DMS114 treated with DMSO at 0.1 percent for 48 hours (cell line): ENCODE results near the gene EFCAB12.
A peak's percentile ranks its signal among the peaks of the same experiment; 100 is the strongest.
"Not testable (repeated sequence)": the region's sequence is repeated elsewhere in the genome, so short reads cannot be mapped to it uniquely, and the experiment has no call there.

ENCODE experiments used
- DNase-seq: peaks from one replicate; lab custom pipeline; 2025; ENCODE audit not compliant: unreplicated experiment; lab: John Stamatoyannopoulos, UW

The EFCAB12 gene

DNA sequence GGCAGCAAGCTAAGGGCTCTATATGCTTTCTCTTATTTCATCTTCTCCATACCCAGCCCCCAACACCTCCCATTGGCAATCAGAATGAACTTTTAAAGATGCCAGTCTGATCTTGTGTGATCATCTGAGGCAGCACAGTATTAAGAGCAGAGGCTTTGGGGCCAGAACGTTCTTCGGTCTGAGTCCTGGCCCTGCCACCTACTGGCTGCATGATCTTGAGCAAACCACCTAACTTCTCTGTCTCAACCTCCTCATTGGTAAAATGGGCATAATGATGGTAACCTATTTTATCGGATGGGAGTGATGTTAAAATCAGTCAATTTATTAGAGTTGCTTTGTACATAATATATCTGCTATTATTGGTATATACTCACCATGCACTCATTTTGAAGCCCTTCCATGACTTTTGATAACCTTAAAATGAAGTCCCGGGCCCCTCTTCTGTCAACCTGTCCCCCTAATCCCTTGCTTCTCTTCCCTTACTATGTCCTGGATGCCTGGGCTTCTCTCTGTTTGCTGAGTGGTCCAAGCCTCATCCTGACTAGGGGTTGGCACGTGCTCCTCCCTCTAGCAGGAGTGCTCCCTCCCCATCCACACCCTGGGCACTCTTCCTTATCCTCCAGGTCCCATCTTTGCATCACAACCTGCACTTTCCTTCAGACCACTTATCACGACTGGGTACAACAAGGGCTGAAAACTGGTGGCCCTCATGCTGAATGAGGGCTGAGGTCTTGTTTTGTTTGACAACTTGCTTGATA is 6.3 kb downstream of the EFCAB12 start:
- DNase-seq = no peak

DNA sequence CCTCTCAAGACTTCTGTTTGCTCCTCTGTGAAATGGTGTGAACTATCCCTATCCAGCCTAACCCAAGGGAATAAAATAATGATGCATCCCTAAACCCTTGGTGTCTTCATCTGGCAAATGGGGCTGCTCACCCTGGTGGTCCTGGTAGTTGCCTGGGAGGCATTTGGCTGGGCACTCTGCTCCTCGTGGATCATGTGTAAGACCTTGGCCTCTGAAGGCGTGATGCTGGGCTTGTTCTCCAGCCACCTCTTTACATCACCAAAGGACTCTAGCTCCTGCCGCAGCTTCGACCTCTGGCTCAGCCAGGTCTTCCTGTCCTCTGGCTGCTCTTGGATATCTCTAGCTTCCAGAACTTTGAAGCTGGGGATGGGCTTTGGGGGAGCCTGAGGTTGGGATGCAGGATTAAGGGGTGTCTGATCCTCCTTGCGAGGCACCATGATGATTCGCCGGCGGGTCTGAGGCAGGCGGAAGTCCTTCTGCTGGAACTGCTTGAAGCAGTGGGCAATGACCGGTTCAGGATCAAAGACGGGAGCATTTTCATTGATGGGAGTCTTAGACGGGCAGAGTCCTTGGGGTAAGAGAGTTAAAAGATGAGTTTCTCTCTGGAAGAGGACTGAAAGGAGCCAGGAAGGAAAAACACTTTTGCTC is 7.1 kb downstream of the EFCAB12 start:
- no peak for DNase-seq

DNA sequence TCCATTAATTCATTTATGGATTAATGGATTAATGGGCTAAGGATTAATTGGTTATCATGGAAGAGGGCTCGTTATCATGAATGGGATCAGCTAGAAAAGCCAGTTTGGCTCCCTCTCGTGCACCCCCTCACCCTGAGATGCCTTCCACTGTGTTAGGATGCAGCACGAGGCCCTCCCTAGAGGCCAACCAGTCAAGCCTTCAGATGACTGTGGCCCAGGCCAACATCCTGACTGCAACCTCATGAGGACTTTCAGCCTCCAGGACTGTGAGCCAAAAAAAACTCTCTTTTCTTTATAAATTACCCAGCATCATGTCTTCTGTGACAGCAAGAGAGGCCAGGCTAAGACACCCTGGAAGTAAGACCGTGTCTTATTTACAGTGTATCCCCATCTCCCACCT is 9.0 kb downstream of the EFCAB12 start:
- DNase-seq = no peak

DNA sequence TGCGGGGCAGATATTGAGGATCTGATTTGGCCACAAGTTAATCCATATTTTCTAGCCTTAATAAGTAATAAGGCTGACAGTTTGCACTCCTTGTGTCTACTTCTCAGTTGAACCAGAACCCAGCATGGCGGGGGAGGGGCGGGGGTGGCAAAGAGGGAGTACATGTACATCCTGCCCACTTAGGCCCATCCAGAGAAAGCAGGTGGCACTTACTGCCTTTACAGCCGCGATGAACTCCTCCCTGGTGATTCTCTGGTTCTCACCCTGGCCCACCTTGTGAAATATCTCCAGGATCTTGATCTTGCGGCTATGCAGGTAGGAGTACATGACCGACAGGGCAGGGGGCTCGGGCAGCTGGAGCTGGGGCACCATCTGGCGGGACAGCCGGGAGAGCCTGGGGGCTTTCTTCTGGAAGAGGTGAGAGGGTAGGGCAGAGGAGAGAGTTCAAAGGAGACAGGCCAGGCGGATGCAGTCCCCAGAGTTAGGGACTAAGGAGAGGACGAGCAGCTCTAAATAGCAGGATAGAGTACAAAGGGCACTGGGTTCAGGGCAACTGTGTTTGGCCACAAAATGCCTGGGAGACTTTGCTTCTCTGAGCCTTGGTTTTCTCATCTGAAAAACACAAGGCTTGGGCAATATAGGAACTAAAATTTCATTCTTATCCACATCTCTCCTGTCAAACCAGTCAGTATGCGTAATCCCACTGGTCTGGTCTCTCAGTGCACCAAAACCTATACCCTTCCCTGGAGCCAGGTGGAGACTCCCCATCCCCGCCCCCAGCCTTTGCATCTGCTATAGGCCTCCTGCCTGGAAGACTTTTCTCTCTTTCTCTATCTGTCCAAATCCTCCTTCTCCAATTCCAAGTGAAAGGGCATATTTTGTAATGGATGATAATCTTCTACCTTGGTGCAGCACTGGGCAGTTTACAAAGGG is 10.1 kb downstream of the EFCAB12 start:
- no peak for DNase-seq

DNA sequence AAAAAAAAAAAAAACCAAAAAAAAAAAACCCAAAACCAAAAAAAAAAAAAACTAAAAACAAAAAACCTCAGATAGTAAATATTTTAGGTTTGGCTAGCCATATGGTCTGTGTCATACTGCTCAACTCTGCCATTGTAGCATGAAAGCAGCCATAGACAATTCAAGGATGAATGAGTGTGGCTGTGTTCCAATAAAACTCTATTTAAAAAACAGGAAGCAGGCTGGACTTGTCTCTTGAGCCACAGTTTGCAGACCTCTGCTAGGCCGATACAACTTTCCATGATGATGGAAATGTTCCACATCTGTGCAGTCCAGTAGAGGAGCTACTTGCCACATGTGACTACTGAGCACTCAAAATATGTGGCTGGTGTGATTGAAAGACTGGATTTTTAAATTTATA is 11.1 kb downstream of the EFCAB12 start:
- no peak for DNase-seq

DNA sequence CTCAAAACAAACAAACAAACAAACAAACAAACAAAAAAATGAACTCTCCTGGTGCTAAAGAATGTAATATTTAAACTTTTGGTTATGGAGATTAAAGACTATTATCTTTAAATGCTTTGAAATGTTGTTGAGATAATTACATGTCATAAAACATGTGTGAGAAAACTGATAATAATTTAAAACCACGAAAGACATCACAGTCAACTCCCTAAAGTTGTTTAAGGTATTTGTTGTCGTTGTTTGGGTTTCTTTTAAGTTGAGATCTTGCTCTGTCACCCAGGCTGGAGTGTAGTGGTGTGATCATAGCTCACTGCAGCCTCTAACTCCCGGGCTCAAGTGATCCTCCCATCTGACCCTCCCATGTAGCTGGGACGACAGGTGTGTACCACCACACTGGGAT is 12.0 kb downstream of the EFCAB12 start:
- DNase-seq = no peak

DNA sequence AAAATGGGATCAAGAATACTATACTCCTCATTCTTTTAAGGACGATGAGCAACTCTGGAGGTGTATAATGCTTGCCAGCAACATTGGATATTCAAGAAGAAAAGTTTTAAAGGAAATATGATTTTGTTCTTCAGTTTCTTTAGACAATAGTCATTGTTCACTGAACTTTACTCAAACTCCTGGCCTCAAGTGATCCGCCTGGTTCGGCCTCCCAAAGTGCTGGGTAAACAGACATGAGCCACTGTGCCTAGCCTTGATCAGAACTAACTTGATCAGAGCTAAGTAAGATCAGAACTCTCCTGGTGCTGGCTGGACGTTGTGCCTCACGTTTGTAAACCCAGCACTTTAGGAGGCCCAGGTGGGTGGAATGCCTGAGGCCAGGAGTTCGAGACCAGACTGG is 12.6 kb downstream of the EFCAB12 start:
- DNase-seq = no peak

DNA sequence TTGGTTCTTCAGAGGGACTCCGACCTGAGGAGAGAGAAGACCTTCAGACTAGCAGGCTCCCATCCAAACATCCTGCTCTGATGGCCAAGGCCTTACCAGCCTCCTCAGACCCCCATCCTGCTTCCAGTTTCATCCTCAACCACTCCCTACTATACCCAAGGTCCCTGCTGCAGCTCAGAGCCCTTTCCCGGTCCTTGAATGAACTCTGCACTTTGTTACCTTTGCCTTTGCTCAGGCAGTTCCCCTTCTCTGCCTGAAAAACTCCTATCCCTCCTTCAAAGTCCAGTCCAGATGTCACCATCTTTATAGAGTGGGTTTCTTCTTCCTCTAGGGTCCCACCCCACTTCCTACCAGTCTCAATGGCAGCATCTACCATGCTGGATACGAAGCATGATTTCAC is 13.1 kb downstream of the EFCAB12 start:
- DNase-seq = no peak

DNA sequence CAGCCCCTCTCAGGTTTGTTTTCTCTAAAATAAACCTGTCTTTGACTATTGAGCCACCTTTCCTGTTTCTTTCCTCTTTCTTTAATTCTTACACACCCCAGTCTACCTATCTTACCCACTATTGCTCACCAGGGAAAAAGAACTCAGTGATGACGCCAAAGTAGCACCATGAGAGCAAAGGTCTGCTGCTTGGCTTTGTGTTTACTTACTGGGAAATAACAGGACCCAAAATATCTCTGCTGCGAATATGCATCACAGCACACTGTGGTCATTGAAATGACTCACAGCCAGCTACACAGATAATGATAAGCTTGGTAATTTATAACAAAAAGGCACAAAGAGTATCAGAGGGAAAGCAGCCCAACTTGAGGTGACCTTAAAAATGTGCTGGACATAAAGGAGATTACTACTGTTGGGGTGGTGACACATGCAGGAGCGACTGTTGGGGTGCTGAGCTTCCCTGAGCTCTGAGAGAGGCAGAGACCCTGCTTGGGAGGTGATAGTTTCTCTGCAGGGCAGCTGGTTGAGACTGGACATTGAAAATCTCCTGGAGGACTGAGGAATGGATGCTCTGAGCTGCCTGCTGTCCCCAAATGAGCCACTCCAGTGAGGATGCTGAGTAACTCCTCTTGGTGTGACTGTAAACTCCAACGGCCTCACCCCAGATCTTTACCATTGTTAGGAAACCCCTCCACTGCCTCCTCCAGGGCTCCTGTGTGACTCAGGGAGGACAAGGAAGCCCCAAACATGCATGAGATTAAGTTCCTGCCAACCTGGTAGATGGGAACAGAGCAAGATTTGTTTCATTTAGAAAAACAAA is 14.5 kb downstream of the EFCAB12 start:
- DNase-seq = no peak

DNA sequence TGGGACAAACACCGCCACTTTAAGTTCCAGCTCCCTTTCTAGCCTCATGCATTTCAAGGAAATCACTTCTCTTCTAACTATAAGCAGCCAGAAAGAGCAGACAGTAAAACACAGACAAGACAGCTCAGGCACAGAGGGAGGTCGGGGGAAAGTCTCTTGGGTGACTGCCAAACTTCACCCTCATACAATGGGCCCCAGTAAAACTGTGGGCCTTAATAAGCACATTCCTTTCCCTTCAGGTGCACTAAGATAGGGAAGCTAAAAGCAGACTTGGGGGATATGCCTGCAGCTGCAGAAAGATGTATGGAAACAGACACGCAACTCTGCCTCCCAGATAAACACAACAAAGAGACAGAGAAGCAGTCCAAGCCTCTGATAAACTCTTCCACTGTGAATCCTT is 15.2 kb downstream of the EFCAB12 start:
- not testable (repeated sequence) for DNase-seq

DNA sequence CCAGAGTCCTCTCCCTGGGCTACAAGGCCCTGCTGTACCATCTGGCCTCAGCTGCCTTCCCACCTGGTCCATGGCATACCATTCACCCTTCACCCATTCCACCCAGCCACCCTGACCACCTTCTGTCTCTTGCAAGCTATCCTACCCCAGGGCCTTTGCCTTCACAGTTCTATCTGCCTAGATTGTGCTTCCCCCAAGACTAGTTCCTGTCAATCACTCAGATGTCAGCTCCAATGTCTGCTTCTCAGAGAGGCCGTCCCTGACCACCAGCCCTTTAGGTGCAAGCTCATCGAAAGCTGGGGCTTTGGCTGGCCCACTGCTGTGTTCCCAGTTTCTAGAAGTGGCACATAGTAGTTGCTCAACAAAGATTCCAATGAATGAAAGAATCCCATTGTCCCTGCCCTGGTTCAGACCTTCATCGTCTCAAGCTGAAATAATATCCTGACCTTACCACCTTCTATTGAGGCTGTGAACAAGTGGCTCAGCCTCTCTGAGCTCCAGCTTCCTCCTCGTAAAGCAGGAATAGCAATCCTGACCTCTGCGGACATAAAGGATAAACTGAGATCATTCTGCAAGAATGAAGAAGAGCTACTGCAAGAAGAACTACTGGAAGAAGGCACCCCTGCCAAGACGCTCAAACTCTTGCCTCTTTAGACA is 15.8 kb downstream of the EFCAB12 start:
- DNase-seq = no peak

DNA sequence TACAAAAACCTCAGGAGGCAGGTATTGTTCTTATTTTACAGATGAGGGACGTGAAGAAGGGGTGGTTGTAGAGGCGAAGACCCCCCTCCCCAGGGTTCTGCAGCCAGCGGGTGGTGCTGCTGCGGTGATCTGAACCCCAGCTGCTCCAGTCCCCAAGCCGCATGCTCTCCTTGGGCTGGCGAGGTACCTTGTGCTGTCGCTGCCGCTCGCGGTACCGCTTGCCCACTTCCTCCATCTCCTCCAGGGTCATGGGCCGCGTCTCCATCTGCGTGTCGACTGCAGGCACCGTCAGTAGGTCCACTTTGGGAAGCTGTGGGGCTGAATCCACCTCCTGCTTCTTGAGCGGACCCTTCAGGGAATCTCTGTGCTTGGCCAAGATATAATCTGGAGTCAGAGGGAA is 17.5 kb downstream of the EFCAB12 start:
- DNase-seq = no peak

DNA sequence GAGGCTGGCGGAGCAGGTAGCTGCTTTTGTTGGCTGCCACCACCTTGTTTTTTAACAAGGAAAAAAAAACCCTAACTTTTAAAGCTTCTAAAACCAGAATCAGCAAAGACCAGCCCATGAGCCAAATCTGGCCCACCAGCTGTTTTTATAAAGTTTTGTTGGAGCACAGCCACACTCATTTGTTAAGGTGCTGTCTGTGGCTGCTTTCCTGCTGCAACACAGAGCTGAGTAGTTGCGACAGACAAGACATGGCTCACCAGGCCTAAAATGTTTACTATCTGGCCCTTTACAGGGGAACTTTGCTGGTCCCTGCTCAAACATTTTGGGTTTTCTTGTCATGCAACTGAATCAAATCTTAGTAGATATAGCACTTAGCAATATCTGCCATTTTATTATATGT is 18.9 kb downstream of the EFCAB12 start:
- DNase-seq = no peak

DNA sequence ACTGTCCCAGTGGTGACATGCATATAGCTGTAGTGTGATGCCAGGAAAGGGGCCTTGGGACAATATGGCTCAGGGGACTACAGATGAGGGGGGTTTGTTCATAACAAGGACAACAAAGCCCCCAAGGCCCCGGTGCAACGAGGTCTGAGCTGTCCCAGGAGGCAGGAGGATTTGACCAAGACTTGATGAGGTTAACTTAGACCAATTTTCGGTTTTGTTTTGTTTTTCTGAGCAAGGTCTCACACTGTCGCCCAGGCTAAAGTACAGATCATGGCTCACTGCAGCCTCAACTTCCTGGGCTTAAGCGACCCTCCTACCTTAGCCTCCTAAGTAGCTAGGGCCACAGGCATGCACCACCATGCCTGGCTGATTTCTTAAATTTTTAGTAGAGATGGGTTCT is 23.8 kb downstream of the EFCAB12 start:
- no peak for DNase-seq

DNA sequence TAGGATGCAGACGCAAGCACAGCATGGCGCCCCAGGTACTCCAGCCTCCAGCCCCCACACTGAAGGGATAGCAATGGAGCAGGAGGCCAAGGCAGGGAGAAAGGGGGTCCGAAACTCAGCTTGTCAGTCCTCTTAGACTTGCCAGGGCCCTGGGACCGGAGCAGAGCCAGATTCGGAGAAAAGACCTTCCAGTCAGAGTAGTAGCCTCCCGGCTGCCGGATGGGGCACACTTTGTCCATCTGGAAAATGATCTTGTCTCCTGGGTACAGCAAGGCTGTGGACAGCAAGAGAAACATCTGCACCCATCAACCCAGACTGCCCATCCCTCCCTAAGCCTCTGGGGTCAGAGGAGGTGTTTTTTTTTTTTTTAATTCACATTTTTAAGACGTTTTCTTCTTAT is 24.3 kb downstream of the EFCAB12 start:
- no peak for DNase-seq

DNA sequence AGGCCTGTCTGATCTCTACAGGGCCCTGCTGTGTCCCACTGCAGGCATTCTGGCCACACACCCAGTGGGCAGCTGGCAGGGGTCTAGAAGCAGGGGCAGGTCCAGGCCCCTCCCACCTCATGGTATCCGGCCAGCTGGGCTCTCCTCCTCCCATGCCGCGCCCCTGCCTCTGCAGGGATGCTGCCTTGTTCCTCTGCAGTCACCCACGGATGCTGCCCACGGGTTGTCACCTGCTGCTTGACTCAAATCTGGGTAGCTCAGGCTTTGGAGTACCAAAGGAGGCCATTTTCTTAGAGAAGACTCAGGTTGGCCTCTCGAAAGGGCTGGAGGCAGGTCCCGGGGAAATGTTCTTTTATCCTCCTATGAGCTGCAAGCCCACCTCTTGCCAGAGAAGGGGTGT is 25.0 kb downstream of the EFCAB12 start:
- DNase-seq = no peak

DNA sequence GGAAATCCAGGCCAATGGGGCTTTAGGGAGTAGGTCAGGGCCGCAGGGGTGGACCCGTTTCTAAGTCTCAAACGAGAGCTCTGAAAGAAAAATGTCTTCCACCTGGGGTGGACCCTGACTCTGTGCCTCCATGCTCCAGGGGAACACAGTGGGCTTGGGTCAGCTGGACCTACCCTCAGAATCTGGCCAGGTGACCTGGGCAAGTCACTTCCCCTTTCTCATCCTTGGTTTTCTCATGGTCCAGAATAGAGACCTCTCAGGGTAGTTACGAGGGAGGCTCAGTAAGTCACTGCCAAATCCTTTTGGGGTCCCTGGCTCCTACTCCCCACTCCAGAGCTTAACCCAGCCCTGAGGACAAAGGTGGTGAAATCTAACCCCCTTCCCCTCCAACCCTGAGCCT is 25.8 kb downstream of the EFCAB12 start:
- no peak for DNase-seq

DNA sequence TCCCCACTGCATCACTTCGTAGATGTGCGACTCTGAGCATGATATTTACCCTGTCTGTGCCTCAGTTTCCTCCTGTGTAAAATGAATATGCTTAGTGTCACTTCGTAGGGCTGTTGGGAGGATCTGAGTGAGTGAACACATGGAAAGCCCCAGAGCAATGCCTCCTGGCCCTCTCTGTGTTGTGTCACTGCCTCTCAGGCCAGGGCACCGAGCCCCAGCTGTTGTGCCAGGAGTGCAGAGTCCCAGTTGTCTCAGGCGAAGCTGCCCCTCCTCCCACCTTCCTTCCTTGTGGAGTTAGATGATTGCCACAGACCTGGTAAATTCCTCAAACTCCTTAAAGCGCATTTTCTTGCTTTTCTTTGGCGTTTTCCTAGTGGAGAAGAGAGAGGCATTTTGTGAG is 26.2 kb downstream of the EFCAB12 start:
- no peak for DNase-seq

DNA sequence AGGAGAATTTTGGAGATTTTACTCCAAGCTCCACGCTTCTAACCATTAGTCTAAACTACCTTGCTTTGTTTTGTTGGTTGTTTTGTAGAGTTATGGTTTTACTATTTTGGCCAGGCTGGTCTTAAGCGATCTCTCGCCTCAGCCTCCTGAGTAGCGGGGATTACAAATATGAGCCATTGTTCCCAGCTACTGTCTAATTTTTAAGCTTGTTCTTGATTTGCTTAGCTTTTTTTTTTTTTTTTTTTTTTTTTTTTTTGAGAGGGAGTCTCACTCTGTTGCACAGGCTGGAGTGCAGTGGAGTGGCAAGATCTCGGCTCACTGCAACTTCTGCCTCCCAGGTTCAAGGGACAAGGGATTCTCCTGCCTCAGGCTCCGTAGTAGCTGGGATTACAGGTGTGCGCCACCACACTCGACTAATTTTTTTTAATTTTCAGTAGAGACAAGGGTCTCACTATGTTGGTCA is 28.5 kb downstream of the EFCAB12 start:
- no peak for DNase-seq

DNA sequence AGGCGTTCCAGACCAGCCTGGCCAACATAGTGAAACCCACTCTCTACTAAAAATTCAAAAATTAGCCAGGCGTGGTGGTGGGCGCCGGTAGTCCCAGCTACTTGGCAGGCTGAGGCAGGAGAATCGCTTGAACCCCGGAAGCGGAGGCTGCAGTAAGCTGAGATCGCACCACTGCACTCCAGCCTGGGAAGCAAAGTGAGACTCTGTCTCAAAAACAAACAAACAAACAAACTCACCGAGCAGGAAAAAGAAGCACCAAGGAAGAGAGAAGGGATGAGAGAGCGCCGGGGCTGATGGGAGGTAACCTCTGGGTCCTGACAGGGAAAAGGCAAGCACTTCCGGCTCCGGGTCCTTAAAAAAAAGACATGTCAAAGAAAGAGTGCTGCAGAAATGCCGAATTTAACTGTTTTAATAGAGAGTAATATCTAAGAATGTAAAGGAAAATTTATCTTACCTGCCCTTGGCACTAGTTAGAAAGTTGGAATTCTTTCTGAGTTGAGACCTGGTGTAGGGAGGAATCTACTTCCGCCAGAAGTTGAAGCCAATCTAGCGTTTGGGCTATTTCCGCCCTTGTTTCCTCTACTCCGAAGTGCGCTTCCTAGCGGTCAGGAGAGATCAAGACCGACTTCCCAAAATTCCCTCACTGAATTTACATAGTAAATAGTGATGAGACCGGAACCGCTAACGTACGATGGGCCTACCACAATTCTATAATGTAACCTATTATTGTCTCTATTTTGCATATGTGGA is 29.1 kb downstream of the EFCAB12 start:
- peak; percentile 97 for DNase-seq
